ENCODE data around the gene ARHGEF37. TPM values are rescaled to one million over a fixed set of nuclear protein-coding genes. Genes with fewer than 3 reads are reported as not detected.

ARHGEF37 gene
- total RNA-seq, 1 donor from 2014 or later = 9.2 TPM

GRCh38 chr5:149550268-149550583, 31.1 kb upstream of the ARHGEF37 start:
- DNase-seq (ENCODE audit: low read depth) (peak; percentile 72), FAIRE-seq (no peak)
- Histone ChIP-seq H3K27me3 (ENCODE audit: control insufficient read depth, insufficient read depth, low read length) (no peaks in the 10 kb centered on the region), H3K36me3 (ENCODE audit: control insufficient read depth, insufficient read depth, low read length) (peaks cover 10% of the 10 kb centered on the region), H3K4me3 (ENCODE audit: low read depth, low read length) (peak overlapping the region; percentile 89)
- TF ChIP-seq CTCF (IDR thresholded peaks at IDR 0.05; ENCODE audit: insufficient read depth, low read length, severe bottlenecking) = no peak

- TF ChIP-seq CTCF (IDR thresholded peaks at IDR 0.05; ENCODE audit: insufficient read depth, low read length, severe bottlenecking) = no peak
- H3K27me3 ChIP-seq (ENCODE audit: control insufficient read depth, insufficient read depth, low read length) = no peaks in the 10 kb centered on the region
- DNase-seq (ENCODE audit: low read depth) = no peak
- H3K36me3 ChIP-seq (ENCODE audit: control insufficient read depth, insufficient read depth, low read length) = peaks cover 6% of the 10 kb centered on the region
- peak overlapping the region; percentile 89 for H3K4me3 ChIP-seq (ENCODE audit: low read depth, low read length)
- no peak for FAIRE-seq
These were observed 30.6 kb upstream of the ARHGEF37 start for GRCh38 chr5:149550594-149551226.

- FAIRE-seq = peak; percentile 72
- peak; percentile 95 for DNase-seq (ENCODE audit: low read depth)
- no peaks in the 10 kb centered on the region for H3K27me3 ChIP-seq (ENCODE audit: control insufficient read depth, insufficient read depth, low read length)
- peak; percentile 81 for TF ChIP-seq CTCF (IDR thresholded peaks at IDR 0.05; ENCODE audit: insufficient read depth, low read length, severe bottlenecking)
- H3K36me3 ChIP-seq (ENCODE audit: control insufficient read depth, insufficient read depth, low read length) = peaks cover 4% of the 10 kb centered on the region
- H3K4me3 ChIP-seq (ENCODE audit: low read depth, low read length) = peak within 1 kb of the TSS; percentile 89
These were observed 29.9 kb upstream of the ARHGEF37 start, which contains the start of gene CSNK1A1 for GRCh38 chr5:149551227-149552037. CSNK1A1 (minus strand) TSS chr5:149551439; CDS start chr5:149550964, 475 bp downstream.

- H3K36me3 ChIP-seq (ENCODE audit: control insufficient read depth, insufficient read depth, low read length) = peaks cover 4% of the 10 kb centered on the region
- DNase-seq (ENCODE audit: low read depth) (no peak), FAIRE-seq (no peak)
- H3K27me3 ChIP-seq (ENCODE audit: control insufficient read depth, insufficient read depth, low read length) = no peaks in the 10 kb centered on the region
- TF ChIP-seq CTCF (IDR thresholded peaks at IDR 0.05; ENCODE audit: insufficient read depth, low read length, severe bottlenecking) = no peak
- H3K4me3 ChIP-seq (ENCODE audit: low read depth, low read length) = peak overlapping the region; percentile 89
These were observed 29.2 kb upstream of the ARHGEF37 start for GRCh38 chr5:149552038-149552494.

- DNase-seq (ENCODE audit: low read depth) (no peak), FAIRE-seq (no peak)
- H3K27me3 ChIP-seq (ENCODE audit: control insufficient read depth, insufficient read depth, low read length) = no peaks in the 10 kb centered on the region
- TF ChIP-seq CTCF (IDR thresholded peaks at IDR 0.05; ENCODE audit: insufficient read depth, low read length, severe bottlenecking) = no peak
- no peak overlapping the region for H3K4me3 ChIP-seq (ENCODE audit: low read depth, low read length)
- H3K36me3 ChIP-seq (ENCODE audit: control insufficient read depth, insufficient read depth, low read length) = peaks cover 4% of the 10 kb centered on the region
These were observed 28.6 kb upstream of the ARHGEF37 start for GRCh38 chr5:149552553-149553160.

Measured in bronchial epithelial cell (primary cell).